B cell (primary cell): Measurements from ENCODE around the gene ATAT1. TPM values are rescaled to one million over a fixed set of nuclear protein-coding genes. Genes with fewer than 3 reads are reported as not detected.

ENCODE experiments used
- ATAC-seq: fragments of 200-7000 bp; cut with Tn5 transposase; one replicate; pipeline ENCODE4 v1.10.0; 2021; ENCODE audit warnings: low read depth, mild to moderate bottlenecking, moderate number of reproducible peaks, moderate library complexity
- CTCF ChIA-PET: fragments of 350-600 bp; sonication (Branson Sonifier 250); formaldehyde crosslinking; loops from one replicate; lab custom pipeline; 2021; ENCODE audit warnings: antibody characterized with exemption, inconsistent platforms; lab: Charles Lee
- POLR2A ChIA-PET: fragments of 350-600 bp; sonication (Branson Sonifier 250); formaldehyde crosslinking; loops from one replicate; lab custom pipeline; 2021; ENCODE audit warnings: antibody characterized with exemption; lab: Charles Lee
- DNase-seq: peaks from one replicate; pipeline ENCODE4 v3.0.0; 2013
- H2AFZ ChIP-seq: 2 replicates; pipeline ENCODE4 v1.6.1; 2012; ENCODE audit warnings: mild to moderate bottlenecking, low read depth, low read length; ENCODE audit not compliant: insufficient read depth, poor library complexity, severe bottlenecking
- H3K27ac ChIP-seq, 2 donors: 1 replicate in 1 of 2; 2 replicates in 1 of 2; pipeline ENCODE4 v1.5.1; 2012 to 2013; ENCODE audit warnings: low read length in 2 of 2, mild to moderate bottlenecking in 2 of 2, moderate library complexity in 1 of 2
- H3K27me3 ChIP-seq, 4 experiments: fragments of 200-600 bp in 1 of 4; sonication (generic) in 1 of 4; replicated peaks in 1 of 4; 1 replicate in 2 of 4; 2 replicates in 2 of 4; pipeline versions ENCODE4 v1.6.1 to v1.7.0; 2013 to 2016; ENCODE audit warnings: low read length in 3 of 4, mild to moderate bottlenecking in 2 of 4, mixed read lengths in 1 of 4, moderate library complexity in 1 of 4; ENCODE audit not compliant: insufficient read depth in 4 of 4, control insufficient read depth in 3 of 4; ENCODE audit errors: control extremely low read depth in 1 of 4
- H3K36me3 ChIP-seq, 2 experiments: replicated peaks in 1 of 2; 1 replicate in 1 of 2; 2 replicates in 1 of 2; pipeline versions ENCODE4 v1.6.1 to v1.7.1; 2013; ENCODE audit warnings: low read length in 1 of 2; ENCODE audit not compliant: insufficient read depth in 2 of 2, control insufficient read depth in 1 of 2; ENCODE audit errors: control extremely low read depth in 1 of 2, extremely low read depth in 1 of 2
- H3K4me1 ChIP-seq, 2 donors: fragments of 200-600 bp in 1 of 2; sonication (generic) in 1 of 2; 1 replicate in 1 of 2; 2 replicates in 1 of 2; pipeline versions ENCODE4 v1.5.1 to v1.6.1; 2013 to 2017; ENCODE audit warnings: low read length in 2 of 2; ENCODE audit not compliant: control insufficient read depth in 2 of 2, insufficient read depth in 2 of 2
- H3K4me2 ChIP-seq: replicated peaks from 2 replicates; pipeline ENCODE3; 2012; ENCODE audit warnings: mild to moderate bottlenecking, low read depth, low read length; ENCODE audit not compliant: poor library complexity, severe bottlenecking
- H3K4me3 ChIP-seq, 5 experiments: fragments of 200-600 bp in 1 of 5; sonication (generic) in 1 of 5; 1 replicate in 3 of 5; 2 replicates in 2 of 5; pipeline versions ENCODE4 v1.5.1 to v1.7.0; 2011 to 2016; ENCODE audit warnings: low read length in 4 of 5, mild to moderate bottlenecking in 4 of 5, low read depth in 2 of 5, control low read depth in 1 of 5, moderate library complexity in 1 of 5; ENCODE audit not compliant: insufficient read depth in 1 of 5; ENCODE audit errors: control extremely low read depth in 1 of 5, extremely low read depth in 1 of 5
- H3K79me2 ChIP-seq: fragments of 200-600 bp; sonication (generic); one replicate; pipeline ENCODE4 v1.6.0; 2016; ENCODE audit warnings: low read length; ENCODE audit not compliant: control insufficient read depth, insufficient read depth
- H3K9ac ChIP-seq: fragments of 200-600 bp; sonication (generic); 2 replicates; pipeline ENCODE4 v1.6.1; 2017; ENCODE audit warnings: mild to moderate bottlenecking, low read length, moderate library complexity
- H3K9me3 ChIP-seq, 3 donors: one replicate each; pipeline versions ENCODE4 v1.6.1 to v1.7.1; 2013; ENCODE audit warnings: low read length in 2 of 3; ENCODE audit not compliant: control insufficient read depth in 2 of 3, insufficient read depth in 1 of 3; ENCODE audit errors: control extremely low read depth in 1 of 3
- H4K20me1 ChIP-seq: 2 replicates; pipeline ENCODE4 v1.6.0; 2012; ENCODE audit warnings: mild to moderate bottlenecking, low read length; ENCODE audit not compliant: insufficient read depth, control insufficient read depth, poor library complexity, severe bottlenecking
- H3K27ac Mint-ChIP-seq: one replicate; pipeline ENCODE4 v1.8.0; 2021; ENCODE audit warnings: mixed read lengths
- H3K27me3 Mint-ChIP-seq: one replicate; pipeline ENCODE4 v1.8.0; 2021; ENCODE audit warnings: mixed read lengths
- H3K4me1 Mint-ChIP-seq: one replicate; pipeline ENCODE4 v1.8.0; 2021; ENCODE audit warnings: mixed read lengths
- H3K4me3 Mint-ChIP-seq: one replicate; pipeline ENCODE4 v1.8.0; 2021; ENCODE audit warnings: mixed read lengths
- H3K9me3 Mint-ChIP-seq: one replicate; pipeline ENCODE4 v1.8.0; 2022; ENCODE audit warnings: mixed read lengths; ENCODE audit not compliant: insufficient read depth
- CTCF ChIP-seq: fragments of 200-600 bp; IDR thresholded peaks from one replicate; pipeline ENCODE4 v1.8.0; 2022; ENCODE audit warnings: antibody characterized with exemption, mild to moderate bottlenecking
- EZH2 ChIP-seq: IDR thresholded peaks from 2 replicates; pipeline ENCODE4 v1.6.1; 2012; ENCODE audit warnings: borderline replicate concordance, low read depth, mild to moderate bottlenecking, moderate library complexity, low read length; ENCODE audit not compliant: insufficient read depth, poor library complexity, severe bottlenecking
- WGBS: methylation state at CpG from one replicate; pipeline ENCODE4 v1.1.5; 2013; ENCODE audit warnings: missing lambda C conversion rate; ENCODE audit not compliant: insufficient coverage; 5-methylcytosine and 5-hydroxymethylcytosine counted together
- intact Hi-C: fragments of 100-400 bp; cut with micrococcal nuclease; formaldehyde crosslinking; loops from one replicate; pipeline ENCODE4 v1.10.0; 2022
- polyA plus RNA-seq: library from polyadenylated mRNA; depleted of rRNA; stranded (reverse); fragments of >200 nt; gene quantifications from 2 replicates; pipeline ENCODE4 v1.2.3, GENCODE V29; 2012
- total RNA-seq, 2 donors: library from RNA; stranded (reverse); fragments of 120-200 nt in 1 of 2; gene quantifications; 1 replicate in 1 of 2; 2 replicates in 1 of 2; pipeline versions ENCODE4 v1.2.3 to v1.2.4, GENCODE V29; 2013 to 2022

ATAT1 gene
- total and polyA plus RNA-seq, 2 donors (not counting 1 experiment from before 2014, with no cell fraction given) = 15.7 to 21.5 TPM

DNA sequence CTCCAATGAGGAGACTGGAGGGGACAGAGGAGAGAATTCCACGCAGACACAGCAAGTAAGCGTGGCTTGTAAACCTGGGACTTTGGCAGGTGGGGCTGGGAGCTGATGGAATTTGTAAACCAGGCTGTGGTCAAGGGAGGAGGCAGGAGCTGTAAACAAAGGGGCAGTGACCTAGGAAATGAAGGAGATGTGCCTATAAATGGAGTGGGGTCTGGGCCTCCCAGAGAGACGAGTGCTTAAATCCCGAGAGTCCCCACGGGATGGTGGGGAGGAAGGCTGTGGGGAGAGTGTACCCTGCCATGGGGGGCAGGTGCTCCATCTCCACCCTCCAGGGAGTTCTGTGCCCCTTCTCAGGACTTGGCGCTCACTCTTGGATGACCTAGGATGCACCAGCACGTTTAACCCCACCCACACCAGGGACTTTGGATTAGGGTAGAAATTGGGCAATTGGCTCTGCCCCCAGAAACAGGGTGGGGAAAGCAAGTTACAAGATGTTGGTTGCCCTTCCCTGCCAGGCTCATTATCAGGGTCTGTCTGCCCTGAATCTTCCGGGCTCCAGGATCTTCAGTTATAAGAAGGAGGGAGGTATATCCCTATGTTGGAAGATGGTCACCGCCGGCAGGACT, 50.1 kb downstream of the ATAT1 start:
- Histone ChIP-seq H3K36me3 (peaks cover 4 to 54% of the 10 kb centered on the region in 2 experiments), H3K4me1 (peaks cover 38 to 48% of the 10 kb centered on the region in 2 donors)
- CTCF ChIA-PET = interaction anchor here (1.3 to 19.8 kb wide), 6 partner anchors 14 to 410 kb away, joined by 3 to 963 read pairs (median 10); partner anchors contain the start of genes ATAT1, MDC1, NRM and TUBB

More for the DNA sequence above, 50.1 kb downstream of the ATAT1 start:
- POLR2A ChIA-PET = no interaction called here
- H3K4me3 Mint-ChIP-seq = no peak overlapping the region
- 66% methylated on average over 5 of the region's 10 CpGs for WGBS
- Histone ChIP-seq H3K4me3 (no peak overlapping the region), H4K20me1 (peaks cover 69% of the 10 kb centered on the region), H2AFZ (no peak overlapping the region), H3K27ac (peak overlapping the region in 1 of 2 donors; percentile 38), H3K9me3 (no peaks in the 10 kb centered on the region), H3K4me2 (no peak overlapping the region), H3K27me3 (no peaks in the 10 kb centered on the region), H3K9ac (no peak overlapping the region), H3K79me2 (peaks cover 61% of the 10 kb centered on the region)
- H3K9me3 Mint-ChIP-seq = no peaks in the 10 kb centered on the region
- TF ChIP-seq EZH2 = no peak
- no peak for TF ChIP-seq CTCF
- intact Hi-C loops = loop anchor here (5.0 kb wide), 1 partner anchor 201 kb away; no protein-coding TSS in a partner anchor
- DNase-seq (no peak), ATAC-seq (no peak)
- peak overlapping the region; percentile 6 for H3K27ac Mint-ChIP-seq
- peaks cover 42% of the 10 kb centered on the region for H3K4me1 Mint-ChIP-seq
- no peaks in the 10 kb centered on the region for H3K27me3 Mint-ChIP-seq
